Effector memory CD4-positive, alpha-beta T cell (primary cell): ENCODE data around the gene PSMD2.

ENCODE experiments used
- DNase-seq, 3 donors: peaks; one replicate each; pipeline ENCODE4 v3.0.0-alpha.2; 2020
- H3K27ac ChIP-seq: 2 replicates; pipeline ENCODE4 v1.7.0; 2013; ENCODE audit warnings: mild to moderate bottlenecking, low read length, moderate library complexity; ENCODE audit not compliant: insufficient read depth, poor library complexity, severe bottlenecking
- H3K27me3 ChIP-seq: replicated peaks from 2 replicates; pipeline ENCODE4 v1.7.0; 2013; ENCODE audit warnings: mild to moderate bottlenecking, low read length; ENCODE audit not compliant: insufficient read depth, control insufficient read depth, poor library complexity, severe bottlenecking
- H3K36me3 ChIP-seq: 2 replicates; pipeline ENCODE4 v1.7.0; 2013; ENCODE audit warnings: mild to moderate bottlenecking, low read length, moderate library complexity; ENCODE audit not compliant: control insufficient read depth, insufficient read depth
- H3K4me1 ChIP-seq: 2 replicates; pipeline ENCODE4 v1.7.0; 2013; ENCODE audit warnings: low read length, mild to moderate bottlenecking; ENCODE audit not compliant: control insufficient read depth, insufficient read depth, poor library complexity, severe bottlenecking
- H3K4me3 ChIP-seq: 2 replicates; pipeline ENCODE4 v1.7.0; 2013; ENCODE audit warnings: low read length, low read depth, mild to moderate bottlenecking; ENCODE audit not compliant: insufficient read depth, poor library complexity, severe bottlenecking
- H3K9me3 ChIP-seq: 2 replicates; pipeline ENCODE4 v1.7.0; 2013; ENCODE audit warnings: mild to moderate bottlenecking, low read length, moderate library complexity; ENCODE audit not compliant: control insufficient read depth

The PSMD2 gene

DNA sequence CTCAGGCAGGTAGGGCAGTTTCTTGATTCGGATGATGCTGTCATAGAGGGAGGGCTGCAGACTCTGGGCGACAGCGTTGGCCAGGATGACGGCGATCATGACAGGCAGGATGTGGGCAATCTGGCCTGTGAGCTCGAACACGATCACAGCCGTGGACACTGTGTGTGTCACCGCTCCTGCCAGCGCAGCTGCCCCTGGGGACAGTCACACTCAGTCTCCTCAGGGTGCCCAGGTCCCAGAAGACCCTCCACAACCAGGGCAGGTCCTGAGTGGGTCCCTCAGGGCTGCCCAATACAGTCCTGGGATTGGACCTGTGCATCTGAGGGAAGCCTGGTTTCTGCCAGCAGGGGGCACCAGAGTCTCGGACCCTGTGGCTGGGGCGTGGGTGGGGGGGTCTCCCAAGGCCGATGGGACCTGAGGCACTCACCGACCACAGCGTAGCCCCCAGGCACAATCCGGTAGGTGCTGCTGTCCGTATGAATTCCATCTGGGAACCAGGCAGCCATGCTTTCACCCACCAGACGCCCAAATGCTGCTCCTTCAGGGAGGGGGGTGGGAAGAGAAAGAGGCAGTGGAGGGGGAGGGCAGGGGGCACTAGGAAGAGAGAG is 55.2 kb downstream of the PSMD2 start:
- DNase-seq = peak; percentile 24 to 48 (median 36)
- no peaks in the 10 kb centered on the region for H3K36me3 ChIP-seq
- H3K4me1 ChIP-seq = no peaks in the 10 kb centered on the region
- no peak overlapping the region for H3K4me3 ChIP-seq
- H3K9me3 ChIP-seq = no peaks in the 10 kb centered on the region
- no peak overlapping the region for H3K27ac ChIP-seq
- H3K27me3 ChIP-seq = no peaks in the 10 kb centered on the region

DNA sequence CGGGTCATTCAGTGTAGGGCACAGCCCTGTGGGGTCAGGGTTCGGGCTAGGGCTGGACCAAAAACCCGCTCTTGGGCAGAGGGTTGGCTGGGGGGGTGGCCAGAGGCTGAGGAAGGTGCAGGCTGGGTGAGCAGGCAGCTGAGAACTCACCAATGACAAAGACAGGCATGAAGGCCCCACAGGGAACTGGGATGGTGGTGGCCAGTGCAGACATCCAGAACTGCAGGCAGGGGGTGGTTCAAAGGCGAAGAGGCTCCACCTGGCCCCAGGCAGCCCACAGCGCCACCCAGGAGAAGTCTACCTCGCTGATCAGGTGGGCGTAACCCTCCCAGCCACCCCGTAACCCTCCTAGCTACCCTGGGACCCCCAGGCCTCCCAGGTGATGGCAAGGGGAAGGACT is 55.7 kb downstream of the PSMD2 start:
- no peaks in the 10 kb centered on the region for H3K4me1 ChIP-seq
- no peak overlapping the region for H3K27ac ChIP-seq
- H3K9me3 ChIP-seq = no peaks in the 10 kb centered on the region
- H3K27me3 ChIP-seq = no peaks in the 10 kb centered on the region
- H3K36me3 ChIP-seq = no peaks in the 10 kb centered on the region
- H3K4me3 ChIP-seq = no peak overlapping the region
- DNase-seq = no peak

DNA sequence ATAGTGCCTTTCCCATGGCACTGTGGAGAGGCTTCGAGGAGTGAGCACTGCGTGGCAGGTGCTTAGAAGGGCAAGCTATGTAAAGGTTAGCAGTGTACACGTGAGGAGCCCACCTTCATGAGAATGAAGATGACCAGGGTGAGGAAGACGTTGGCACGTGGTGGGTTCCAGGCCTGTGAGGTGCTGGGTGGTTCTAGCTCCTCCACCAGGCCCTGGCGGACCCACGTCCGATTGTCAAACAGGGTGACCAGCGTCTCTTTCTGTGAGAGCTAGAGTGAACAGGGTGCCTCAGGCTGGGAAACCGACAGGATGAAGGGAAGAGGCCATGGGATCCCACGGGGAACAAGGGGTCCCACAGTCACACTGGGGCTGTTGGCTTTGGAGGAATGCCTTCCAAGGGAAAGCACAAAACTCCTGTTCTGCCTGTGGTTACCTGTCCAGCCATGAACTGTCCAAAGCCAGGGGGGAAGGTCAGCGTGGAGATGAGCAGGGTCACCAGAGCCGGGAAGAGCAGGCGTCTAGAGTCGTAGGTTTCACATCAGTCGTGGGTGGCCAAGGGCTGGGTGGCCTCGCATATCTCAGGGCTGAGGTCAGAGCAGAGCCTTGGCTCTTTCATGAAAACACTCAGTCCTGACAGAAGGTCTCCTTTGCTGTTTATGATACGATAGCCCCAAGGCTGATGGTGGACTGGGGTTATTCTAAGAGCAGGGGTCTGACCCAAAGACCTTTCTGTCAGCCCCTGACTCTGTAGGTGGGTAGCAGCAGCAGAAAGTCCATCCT is 56.4 kb downstream of the PSMD2 start:
- no peak overlapping the region for H3K27ac ChIP-seq
- H3K9me3 ChIP-seq = no peaks in the 10 kb centered on the region
- DNase-seq = no peak
- H3K4me1 ChIP-seq = no peaks in the 10 kb centered on the region
- H3K4me3 ChIP-seq = no peak overlapping the region
- H3K27me3 ChIP-seq = no peaks in the 10 kb centered on the region
- H3K36me3 ChIP-seq = no peaks in the 10 kb centered on the region

DNA sequence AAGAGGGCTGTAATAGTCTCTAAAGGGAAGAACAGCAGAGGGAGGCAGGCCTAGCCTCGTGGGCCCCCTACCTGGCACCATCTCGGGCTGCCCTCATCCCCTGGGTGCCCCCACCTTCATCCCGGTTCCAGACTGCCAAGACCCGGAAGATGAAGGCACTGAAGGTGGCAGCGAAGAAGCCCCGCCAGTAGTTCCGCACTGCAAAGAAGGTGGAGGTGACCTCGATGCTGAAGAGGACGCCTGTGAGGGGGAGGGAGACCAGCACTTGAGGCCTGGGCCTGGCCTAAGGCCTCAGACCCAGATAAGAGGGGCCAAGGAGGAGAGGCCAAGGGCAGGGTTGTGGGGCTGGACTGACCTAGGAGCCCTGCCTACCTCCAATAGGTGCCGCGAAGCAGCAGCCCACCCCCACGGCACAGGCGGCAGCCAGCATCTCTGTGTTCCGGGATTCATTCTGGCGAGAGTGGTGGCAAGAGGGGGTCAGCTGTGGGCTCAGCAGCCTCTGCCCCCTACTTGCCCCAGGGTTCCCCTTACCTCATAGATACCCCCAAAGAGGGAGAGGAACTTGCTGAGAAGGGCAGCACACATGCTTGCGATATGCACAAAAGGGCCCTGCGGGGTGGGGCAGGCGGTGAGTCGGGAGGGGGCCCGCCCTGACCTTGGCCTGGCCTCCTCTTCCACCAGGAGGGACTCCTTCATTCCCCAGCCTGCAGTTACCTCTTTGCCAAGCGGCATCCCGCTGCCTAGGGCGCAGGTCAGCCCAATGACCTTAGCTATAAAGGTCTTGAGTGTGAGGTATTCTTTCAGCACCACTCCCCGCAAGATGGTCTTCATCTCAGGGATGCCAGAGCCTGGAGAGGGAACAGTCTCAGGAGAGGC is 58.4 kb downstream of the PSMD2 start:
- no peaks in the 10 kb centered on the region for H3K27me3 ChIP-seq
- H3K27ac ChIP-seq = no peak overlapping the region
- H3K9me3 ChIP-seq = no peaks in the 10 kb centered on the region
- no peaks in the 10 kb centered on the region for H3K36me3 ChIP-seq
- no peak overlapping the region for H3K4me3 ChIP-seq
- H3K4me1 ChIP-seq = peaks cover 12% of the 10 kb centered on the region
- no peak for DNase-seq

DNA sequence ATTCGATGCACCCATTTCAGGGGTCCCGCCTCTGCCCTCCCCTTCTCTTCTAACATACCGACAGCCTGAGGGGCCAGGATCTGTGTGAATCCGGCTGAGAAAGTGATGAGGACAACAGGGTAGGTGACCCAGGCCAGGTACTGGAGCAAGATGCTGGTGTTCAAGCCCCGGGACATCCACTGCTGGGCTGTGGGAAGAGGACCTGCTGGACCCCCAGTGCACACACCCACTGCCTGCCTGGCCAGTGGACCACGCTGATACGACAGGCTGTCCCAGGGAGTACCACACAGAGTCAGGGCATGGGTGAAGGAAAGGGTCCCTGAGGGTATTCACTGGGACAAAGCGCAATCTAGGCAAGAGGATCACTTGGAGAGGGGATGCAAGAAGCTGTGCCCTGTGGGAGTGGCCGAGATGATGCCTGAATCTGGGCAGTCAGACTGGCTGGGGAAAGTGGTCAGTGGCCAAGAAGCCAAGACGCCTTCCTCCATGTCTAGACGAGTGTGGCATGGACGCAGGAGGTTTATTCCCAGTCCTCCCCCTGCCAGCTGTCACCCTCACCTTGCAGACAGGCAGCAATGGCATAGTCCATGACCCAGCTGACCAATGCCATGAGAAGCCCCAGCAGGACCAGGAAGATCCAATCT is 59.2 kb downstream of the PSMD2 start:
- DNase-seq = no peak
- H3K4me3 ChIP-seq = no peak overlapping the region
- no peak overlapping the region for H3K27ac ChIP-seq
- H3K36me3 ChIP-seq = no peaks in the 10 kb centered on the region
- no peaks in the 10 kb centered on the region for H3K9me3 ChIP-seq
- H3K27me3 ChIP-seq = no peaks in the 10 kb centered on the region
- peaks cover 12% of the 10 kb centered on the region for H3K4me1 ChIP-seq
